ENCODE data around the gene CELF2.

CELF2 gene

GRCh38 chr10:11089272-11089671 is 71.6 kb downstream of the CELF2 start:
- DNase-seq (no peak), ATAC-seq (replicated peaks) (no peak)
- H3K9me3 Mint-ChIP-seq, result no peaks in the 10 kb centered on the region
- no peaks in the 10 kb centered on the region for H3K36me3 Mint-ChIP-seq (ENCODE audit: insufficient read depth)
- H3K4me1 Mint-ChIP-seq (ENCODE audit: low read depth in 2 of 2), result no peaks in the 10 kb centered on the region
- no peak overlapping the region for H3K27ac Mint-ChIP-seq
- H3K4me3 Mint-ChIP-seq, result no peak overlapping the region
- H3K27me3 Mint-ChIP-seq, result peaks cover 0 to 2% of the 10 kb centered on the region in 2 donors

DNA sequence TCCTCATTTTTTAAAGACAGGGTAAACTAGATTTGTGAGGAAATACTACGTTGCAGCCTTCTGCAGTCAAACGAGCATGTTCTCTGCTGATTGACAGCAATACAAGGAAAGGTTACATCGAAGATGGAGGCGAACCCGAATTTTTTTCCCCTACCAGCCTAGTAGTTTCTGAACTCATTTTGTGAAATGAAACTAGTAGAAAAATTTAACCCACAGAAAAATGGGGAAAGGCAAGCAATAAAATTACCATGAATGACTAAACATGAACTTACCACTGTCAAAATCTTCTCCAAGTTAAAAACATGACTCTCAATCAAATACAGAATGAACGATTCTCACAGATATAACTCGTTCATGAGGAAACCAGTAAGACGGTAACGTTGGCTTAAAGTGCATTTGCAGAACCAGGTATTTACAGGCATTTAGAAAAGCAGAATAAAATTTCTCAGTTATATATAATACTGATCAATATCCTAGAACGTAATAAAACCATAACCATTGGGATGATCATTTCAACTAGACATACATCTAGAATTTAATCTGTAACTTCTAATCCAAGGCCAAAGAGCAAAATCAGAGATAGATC is 73.9 kb downstream of the CELF2 start:
- Mint-ChIP-seq H3K27me3 (peaks cover 0 to 18% of the 10 kb centered on the region in 2 donors), H3K4me3 (no peak overlapping the region), H3K36me3 (ENCODE audit: insufficient read depth) (no peaks in the 10 kb centered on the region), H3K4me1 (ENCODE audit: low read depth in 2 of 2) (no peaks in the 10 kb centered on the region), H3K9me3 (no peaks in the 10 kb centered on the region), H3K27ac (no peak overlapping the region)
- ATAC-seq (replicated peaks) (no peak), DNase-seq (no peak)

GRCh38 chr10:11093771-11094736 is 76.4 kb downstream of the CELF2 start:
- H3K27ac Mint-ChIP-seq, result no peak overlapping the region
- H3K36me3 Mint-ChIP-seq (ENCODE audit: insufficient read depth), result no peaks in the 10 kb centered on the region
- H3K9me3 Mint-ChIP-seq, result no peaks in the 10 kb centered on the region
- ATAC-seq (replicated peaks), result no peak
- peaks cover 24 to 43% of the 10 kb centered on the region in 2 donors for H3K27me3 Mint-ChIP-seq
- no peak for DNase-seq
- H3K4me3 Mint-ChIP-seq, result no peak overlapping the region
- H3K4me1 Mint-ChIP-seq (ENCODE audit: low read depth in 2 of 2), result no peaks in the 10 kb centered on the region

DNA sequence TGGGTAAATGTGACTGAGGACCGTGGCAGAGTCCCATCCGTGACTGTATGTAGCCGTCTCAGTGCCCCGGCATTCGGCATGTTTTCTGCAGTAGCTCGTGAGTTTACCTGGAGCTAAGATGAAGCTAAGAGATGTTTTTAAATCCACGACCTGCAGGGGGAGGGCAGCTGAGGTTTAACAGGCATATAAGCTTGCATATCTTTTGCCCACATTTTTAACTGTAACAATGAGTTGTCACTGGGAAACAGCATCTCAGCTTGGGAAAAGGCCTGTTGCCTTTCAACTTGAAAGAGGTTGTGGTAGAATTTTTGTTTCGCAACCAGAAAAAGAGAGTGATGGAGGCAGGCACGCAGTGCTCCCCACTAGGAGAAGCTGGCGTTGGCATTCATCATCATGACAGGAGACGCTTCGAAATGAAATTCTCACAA is 77.7 kb downstream of the CELF2 start:
- no peak overlapping the region for H3K27ac Mint-ChIP-seq
- ATAC-seq (replicated peaks), result no peak
- no peak for DNase-seq
- H3K4me3 Mint-ChIP-seq, result no peak overlapping the region
- no peaks in the 10 kb centered on the region for H3K9me3 Mint-ChIP-seq
- no peaks in the 10 kb centered on the region for H3K4me1 Mint-ChIP-seq (ENCODE audit: low read depth in 2 of 2)
- no peaks in the 10 kb centered on the region for H3K36me3 Mint-ChIP-seq (ENCODE audit: insufficient read depth)
- H3K27me3 Mint-ChIP-seq, result peaks cover 26 to 43% of the 10 kb centered on the region in 2 donors

DNA sequence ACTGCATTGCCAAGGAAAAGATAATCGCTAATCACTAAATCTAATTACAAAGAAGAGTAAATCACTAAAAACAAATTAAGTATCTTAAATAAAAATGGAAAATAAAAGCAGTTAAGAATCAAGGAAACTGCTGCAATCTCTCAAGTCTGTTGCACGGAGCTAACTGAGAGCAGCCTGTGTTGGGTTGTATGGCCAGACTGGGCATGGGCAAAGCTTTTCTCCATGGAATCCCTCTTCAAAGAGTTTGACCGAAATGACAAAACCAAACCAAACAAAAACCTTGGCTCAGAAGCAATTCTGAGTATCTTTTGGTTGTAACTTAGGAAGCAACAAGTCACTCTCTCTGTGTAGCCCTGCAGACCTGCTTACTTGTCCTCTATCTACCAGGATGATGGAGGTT is 78.8 kb downstream of the CELF2 start:
- H3K9me3 Mint-ChIP-seq, result no peaks in the 10 kb centered on the region
- DNase-seq (no peak), ATAC-seq (replicated peaks) (no peak)
- H3K4me1 Mint-ChIP-seq (ENCODE audit: low read depth in 2 of 2), result no peaks in the 10 kb centered on the region
- no peak overlapping the region for H3K4me3 Mint-ChIP-seq
- H3K36me3 Mint-ChIP-seq (ENCODE audit: insufficient read depth), result no peaks in the 10 kb centered on the region
- peaks cover 35 to 53% of the 10 kb centered on the region in 2 donors for H3K27me3 Mint-ChIP-seq
- H3K27ac Mint-ChIP-seq, result no peak overlapping the region

GRCh38 chr10:11097686-11098085 is 80.0 kb downstream of the CELF2 start:
- no peaks in the 10 kb centered on the region for H3K36me3 Mint-ChIP-seq (ENCODE audit: insufficient read depth)
- ATAC-seq (replicated peaks) (no peak), DNase-seq (no peak)
- H3K27ac Mint-ChIP-seq, result no peak overlapping the region
- no peaks in the 10 kb centered on the region for H3K9me3 Mint-ChIP-seq
- no peak overlapping the region for H3K4me3 Mint-ChIP-seq
- peaks cover 35 to 53% of the 10 kb centered on the region in 2 donors for H3K27me3 Mint-ChIP-seq
- H3K4me1 Mint-ChIP-seq (ENCODE audit: low read depth in 2 of 2), result no peaks in the 10 kb centered on the region

GRCh38 chr10:11098666-11099065 is 81.0 kb downstream of the CELF2 start:
- no peak for DNase-seq
- Mint-ChIP-seq H3K4me1 (ENCODE audit: low read depth in 2 of 2) (no peaks in the 10 kb centered on the region), H3K27ac (no peak overlapping the region), H3K4me3 (no peak overlapping the region), H3K27me3 (peaks cover 35 to 53% of the 10 kb centered on the region in 2 donors), H3K36me3 (ENCODE audit: insufficient read depth) (no peaks in the 10 kb centered on the region), H3K9me3 (no peaks in the 10 kb centered on the region)
- no peak for ATAC-seq (replicated peaks)

DNA sequence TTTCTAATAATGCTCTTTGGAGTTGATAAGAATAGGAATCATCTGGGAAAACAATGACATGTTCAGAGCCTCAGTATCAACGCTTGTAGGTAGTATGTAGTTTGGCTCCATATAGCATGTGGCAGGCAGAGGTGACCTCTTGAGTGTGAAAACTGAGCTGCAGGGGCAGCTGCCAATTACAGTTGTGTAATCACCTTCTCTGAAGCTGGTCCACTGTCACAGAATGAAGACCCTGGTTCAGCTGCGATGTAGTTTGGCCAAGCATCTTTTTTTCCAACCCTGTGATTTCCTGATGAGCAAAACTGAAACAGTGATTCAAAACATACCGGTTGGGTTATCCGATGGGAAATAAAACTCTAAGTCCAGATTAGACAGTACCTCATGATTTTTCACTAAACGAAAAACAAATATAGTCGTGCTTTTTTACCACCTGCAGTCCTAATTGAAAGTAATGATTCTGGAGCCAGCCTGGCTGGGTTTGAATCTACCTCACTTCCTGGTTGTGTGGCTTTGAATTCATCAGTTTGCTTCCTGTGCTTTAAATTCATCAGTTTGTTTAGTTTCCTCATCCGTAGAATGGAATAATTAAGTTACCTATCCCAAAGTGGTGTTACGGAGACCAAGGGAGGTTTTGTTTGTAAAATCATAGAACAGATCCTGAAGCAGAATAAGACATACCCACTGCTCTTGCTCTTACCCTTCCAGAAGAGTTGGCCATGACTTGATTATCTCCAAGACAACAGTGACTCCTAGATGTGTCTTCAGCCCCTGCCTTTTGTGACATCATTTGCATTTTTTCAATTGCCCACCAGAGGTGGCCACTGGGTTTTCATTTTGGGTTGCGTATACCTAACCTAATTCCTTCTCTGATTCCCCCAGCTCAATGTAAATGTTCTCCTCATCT is 87.4 kb downstream of the CELF2 start:
- DNase-seq (no peak), ATAC-seq (replicated peaks) (peak; percentile 48)
- Mint-ChIP-seq H3K27me3 (peaks cover 10 to 11% of the 10 kb centered on the region in 2 donors), H3K27ac (peak overlapping the region; percentile 18 to 87), H3K4me1 (ENCODE audit: low read depth in 2 of 2) (peaks cover 7 to 12% of the 10 kb centered on the region in 2 donors), H3K9me3 (no peaks in the 10 kb centered on the region), H3K4me3 (peak overlapping the region; percentile 37 to 50), H3K36me3 (ENCODE audit: insufficient read depth) (no peaks in the 10 kb centered on the region)

GRCh38 chr10:11105676-11106004 is 88.0 kb downstream of the CELF2 start:
- Mint-ChIP-seq H3K9me3 (no peaks in the 10 kb centered on the region), H3K27ac (peak overlapping the region; percentile 18 to 87), H3K4me1 (ENCODE audit: low read depth in 2 of 2) (peaks cover 7 to 12% of the 10 kb centered on the region in 2 donors), H3K4me3 (peak overlapping the region; percentile 37 to 50), H3K27me3 (peaks cover 7 to 8% of the 10 kb centered on the region in 2 donors), H3K36me3 (ENCODE audit: insufficient read depth) (no peaks in the 10 kb centered on the region)
- DNase-seq (no peak), ATAC-seq (replicated peaks) (no peak)

GRCh38 chr10:11106621-11107374 is 89.1 kb downstream of the CELF2 start:
- Mint-ChIP-seq H3K4me1 (ENCODE audit: low read depth in 2 of 2) (peaks cover 7 to 12% of the 10 kb centered on the region in 2 donors), H3K27me3 (no peaks in the 10 kb centered on the region), H3K4me3 (no peak overlapping the region), H3K9me3 (no peaks in the 10 kb centered on the region), H3K27ac (no peak overlapping the region), H3K36me3 (ENCODE audit: insufficient read depth) (no peaks in the 10 kb centered on the region)
- no peak for DNase-seq
- ATAC-seq (replicated peaks), result no peak

GRCh38 chr10:11107948-11108347 is 90.3 kb downstream of the CELF2 start:
- DNase-seq (no peak), ATAC-seq (replicated peaks) (no peak)
- Mint-ChIP-seq H3K4me1 (ENCODE audit: low read depth in 2 of 2) (peaks cover 7 to 12% of the 10 kb centered on the region in 2 donors), H3K27me3 (no peaks in the 10 kb centered on the region), H3K27ac (peak overlapping the region; percentile 0 to 70), H3K9me3 (no peaks in the 10 kb centered on the region), H3K36me3 (ENCODE audit: insufficient read depth) (no peaks in the 10 kb centered on the region), H3K4me3 (no peak overlapping the region)

- peak overlapping the region; percentile 0 to 70 for H3K27ac Mint-ChIP-seq
- no peak for DNase-seq
- H3K36me3 Mint-ChIP-seq (ENCODE audit: insufficient read depth), result no peaks in the 10 kb centered on the region
- H3K4me1 Mint-ChIP-seq (ENCODE audit: low read depth in 2 of 2), result peaks cover 11 to 16% of the 10 kb centered on the region in 2 donors
- ATAC-seq (replicated peaks), result no peak
- no peaks in the 10 kb centered on the region for H3K27me3 Mint-ChIP-seq
- H3K4me3 Mint-ChIP-seq, result no peak overlapping the region
- no peaks in the 10 kb centered on the region for H3K9me3 Mint-ChIP-seq
Observed at GRCh38 chr10:11108356-11108755, 90.7 kb downstream of the CELF2 start.

GRCh38 chr10:11109590-11109989 is 91.9 kb downstream of the CELF2 start:
- Mint-ChIP-seq H3K4me1 (ENCODE audit: low read depth in 2 of 2) (peaks cover 12 to 22% of the 10 kb centered on the region in 2 donors), H3K27ac (no peak overlapping the region), H3K27me3 (no peaks in the 10 kb centered on the region), H3K36me3 (ENCODE audit: insufficient read depth) (no peaks in the 10 kb centered on the region), H3K9me3 (no peaks in the 10 kb centered on the region), H3K4me3 (no peak overlapping the region)
- no peak for DNase-seq
- ATAC-seq (replicated peaks), result no peak
